Measurements from ENCODE around the gene KLHDC7B. TPM values are rescaled to one million over a fixed set of nuclear protein-coding genes. Genes with fewer than 3 reads are reported as not detected.

The KLHDC7B gene
- total RNA-seq, 4 donors from 2014 or later: 0.17 TPM; not detected in 3

DNA sequence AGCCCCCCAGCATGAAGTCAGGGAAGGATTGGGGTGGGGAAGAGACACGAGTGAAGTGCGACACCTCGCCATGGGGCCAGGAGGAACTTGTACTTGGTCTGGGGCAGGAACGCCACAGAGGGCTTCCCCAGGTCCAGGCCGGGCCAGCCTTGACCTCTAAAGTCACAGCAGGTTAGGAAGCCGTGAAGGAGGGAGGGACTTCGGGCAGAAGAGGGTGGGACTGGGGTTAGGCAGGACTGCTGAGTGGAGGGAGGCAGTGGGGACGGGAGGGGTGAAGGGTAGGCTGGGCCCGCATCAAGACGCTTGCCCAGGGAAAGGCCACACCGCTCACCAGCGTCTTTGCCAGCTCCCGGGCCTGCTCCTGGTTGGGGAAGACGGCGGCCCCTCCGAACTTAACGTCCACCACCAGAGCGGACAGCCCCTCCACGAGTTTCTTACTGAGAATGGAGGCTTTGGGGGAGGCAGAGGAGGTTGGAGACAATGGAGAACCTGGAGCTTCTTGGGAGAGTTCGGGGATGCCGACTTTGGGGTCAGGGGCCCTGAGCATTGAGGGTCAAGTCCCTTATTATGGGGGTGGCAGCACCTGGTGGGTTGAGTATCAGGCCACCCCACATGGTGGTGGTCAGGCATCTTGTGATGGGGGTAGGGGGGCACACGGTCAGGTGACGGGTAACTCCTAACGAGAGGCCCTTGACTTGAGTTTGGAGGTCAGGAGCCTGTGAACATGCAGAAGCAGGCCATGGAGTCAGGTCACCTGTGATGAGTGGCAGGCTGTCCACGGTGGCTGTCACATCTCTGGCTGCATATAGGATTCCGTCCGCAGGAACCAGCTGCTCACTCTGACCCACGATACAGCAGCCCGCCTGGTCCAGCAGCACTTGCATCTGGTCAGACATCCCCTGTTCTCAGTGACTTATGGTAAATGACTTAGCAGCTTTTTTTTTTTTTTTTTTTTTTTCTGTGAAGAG lies 18.6 kb upstream of the KLHDC7B start:
- TF ChIP-seq, protein P1, sequence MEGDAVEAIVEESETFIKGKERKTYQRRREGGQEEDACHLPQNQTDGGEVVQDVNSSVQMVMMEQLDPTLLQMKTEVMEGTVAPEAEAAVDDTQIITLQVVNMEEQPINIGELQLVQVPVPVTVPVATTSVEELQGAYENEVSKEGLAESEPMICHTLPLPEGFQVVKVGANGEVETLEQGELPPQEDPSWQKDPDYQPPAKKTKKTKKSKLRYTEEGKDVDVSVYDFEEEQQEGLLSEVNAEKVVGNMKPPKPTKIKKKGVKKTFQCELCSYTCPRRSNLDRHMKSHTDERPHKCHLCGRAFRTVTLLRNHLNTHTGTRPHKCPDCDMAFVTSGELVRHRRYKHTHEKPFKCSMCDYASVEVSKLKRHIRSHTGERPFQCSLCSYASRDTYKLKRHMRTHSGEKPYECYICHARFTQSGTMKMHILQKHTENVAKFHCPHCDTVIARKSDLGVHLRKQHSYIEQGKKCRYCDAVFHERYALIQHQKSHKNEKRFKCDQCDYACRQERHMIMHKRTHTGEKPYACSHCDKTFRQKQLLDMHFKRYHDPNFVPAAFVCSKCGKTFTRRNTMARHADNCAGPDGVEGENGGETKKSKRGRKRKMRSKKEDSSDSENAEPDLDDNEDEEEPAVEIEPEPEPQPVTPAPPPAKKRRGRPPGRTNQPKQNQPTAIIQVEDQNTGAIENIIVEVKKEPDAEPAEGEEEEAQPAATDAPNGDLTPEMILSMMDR (IDR thresholded peaks at IDR 0.05): no peak
- TF ChIP-seq EP300 (IDR thresholded peaks at IDR 0.05): no peak
- no peak for TF ChIP-seq POLR2A (IDR thresholded peaks at IDR 0.05; ENCODE audit: low read depth)
- peak in 1 of 2 donors; percentile 30 for TF ChIP-seq POLR2AphosphoS5 (IDR thresholded peaks at IDR 0.05)
- Histone ChIP-seq H3K27me3 (peaks cover 10 to 31% (median 19%) of the 10 kb centered on the region in 4 donors), H3K27ac (replicated peaks in 1 of 4) (peak overlapping the region; percentile 88 to 93 (median 90)), H3K4me3 (peak overlapping the region; percentile 64 to 75 (median 68)), H3K36me3 (peaks cover 14 to 21% (median 20%) of the 10 kb centered on the region in 4 donors), H3K9me3 (no peaks in the 10 kb centered on the region), H3K4me1 (peaks cover 39 to 78% (median 69%) of the 10 kb centered on the region in 4 donors)
- WGBS: 68% methylated on average over 25 of the region's 29 CpGs
- intact Hi-C loops (cut with DNase I): loop anchor here (5.0 kb wide), 1 partner anchor 55 kb away; the partner anchor contains the start of gene CHKB
- no peak for DNase-seq (ENCODE audit: extremely low spot score)

DNA sequence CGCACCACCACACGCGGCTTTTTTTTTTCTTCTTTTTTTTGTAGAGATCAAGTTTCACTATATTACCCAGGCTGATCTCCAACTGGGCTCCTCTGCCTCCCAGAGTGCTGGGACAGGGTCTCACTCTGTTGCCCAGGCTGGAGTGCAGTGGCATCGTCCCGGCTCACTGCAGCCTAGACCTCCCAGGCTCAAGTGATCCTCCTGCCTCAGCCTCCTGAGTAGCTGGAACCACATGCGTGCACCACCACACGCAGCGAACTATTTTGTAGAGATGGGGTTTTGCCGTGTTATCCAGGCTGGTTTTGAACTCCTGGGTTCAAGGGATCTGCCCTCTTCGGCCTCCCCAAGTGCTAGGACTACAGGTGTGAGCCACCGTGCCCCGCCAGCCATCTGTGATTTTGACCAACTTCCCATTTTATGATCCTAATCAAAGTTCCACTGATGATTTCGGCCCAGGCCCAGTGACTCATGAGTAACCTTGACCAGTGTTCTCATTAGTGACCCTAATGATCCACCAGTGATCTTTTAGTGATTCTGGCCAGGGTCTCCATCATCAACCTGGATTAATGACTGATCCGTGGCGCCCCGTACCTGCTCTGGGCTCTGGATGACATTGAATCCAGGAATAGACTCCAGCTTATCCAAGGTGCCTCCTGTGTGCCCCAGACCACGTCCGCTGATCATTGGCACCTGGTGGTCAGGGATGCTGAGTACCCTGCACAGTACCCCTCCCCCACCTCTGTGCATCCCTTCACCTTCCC lies 17.6 kb upstream of the KLHDC7B start:
- Histone ChIP-seq H3K27ac (replicated peaks in 1 of 4) (peak overlapping the region in 1 of 4 donors; percentile 93), H3K4me1 (peaks cover 45 to 87% (median 77%) of the 10 kb centered on the region in 4 donors), H3K27me3 (peaks cover 10 to 41% (median 27%) of the 10 kb centered on the region in 4 donors), H3K36me3 (peaks cover 7 to 11% (median 11%) of the 10 kb centered on the region in 4 donors), H3K4me3 (peak overlapping the region in 1 of 4 donors; percentile 72), H3K9me3 (no peaks in the 10 kb centered on the region)
- 96% methylated on average over 14 of the region's 18 CpGs for WGBS
- TF ChIP-seq POLR2AphosphoS5 (IDR thresholded peaks at IDR 0.05) (no peak), EP300 (IDR thresholded peaks at IDR 0.05) (no peak), POLR2A (IDR thresholded peaks at IDR 0.05; ENCODE audit: low read depth) (no peak)
- TF ChIP-seq, protein P1 (IDR thresholded peaks at IDR 0.05): no peak
- intact Hi-C loops (cut with DNase I): loop anchor here (5.0 kb wide), 1 partner anchor 54 kb away; the partner anchor contains the start of gene CHKB
- DNase-seq (ENCODE audit: extremely low spot score): no peak

DNA sequence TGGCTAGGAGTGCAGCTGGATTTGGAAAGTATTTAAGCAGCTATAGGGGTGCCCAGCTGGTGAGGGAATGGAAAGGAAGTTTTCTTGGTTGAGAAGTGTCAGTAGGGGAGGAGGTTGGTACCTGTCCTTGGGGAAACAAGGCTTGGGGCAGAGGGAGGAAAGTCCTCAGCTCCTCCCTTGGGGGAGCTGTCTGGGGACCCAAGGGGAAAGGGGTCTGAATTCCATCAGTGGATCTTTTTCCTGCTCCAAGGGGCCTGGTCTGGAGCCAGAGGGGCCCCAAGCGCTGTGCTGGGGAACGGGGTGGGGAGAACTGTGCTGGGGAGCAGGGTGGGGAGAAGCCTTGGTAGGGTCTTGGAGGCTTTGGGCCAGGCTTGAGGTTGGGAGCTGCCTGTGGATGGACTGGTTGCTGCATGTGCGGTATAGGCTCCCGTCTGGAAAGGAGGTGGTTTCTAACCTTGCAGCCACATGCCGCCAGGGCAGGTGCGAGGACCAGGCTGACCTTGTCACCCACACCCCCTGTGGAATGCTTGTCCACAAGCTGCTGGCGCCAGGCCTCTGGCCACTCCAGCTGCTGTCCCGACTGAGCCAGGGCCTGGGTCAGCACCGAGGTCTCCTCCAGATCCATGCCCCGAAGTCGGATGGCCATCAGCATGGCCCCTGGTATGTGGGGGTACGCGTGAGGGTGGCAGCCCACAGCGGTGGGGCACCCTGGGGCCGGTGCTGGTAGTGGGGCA lies 16.9 kb upstream of the KLHDC7B start:
- Histone ChIP-seq H3K36me3 (peaks cover 0 to 4% (median 3%) of the 10 kb centered on the region in 4 donors), H3K4me1 (peaks cover 45 to 83% (median 74%) of the 10 kb centered on the region in 4 donors), H3K4me3 (peak overlapping the region; percentile 62 to 72 (median 63)), H3K9me3 (no peaks in the 10 kb centered on the region), H3K27me3 (peaks cover 10 to 48% (median 33%) of the 10 kb centered on the region in 4 donors), H3K27ac (replicated peaks in 1 of 4) (peak overlapping the region; percentile 79 to 93 (median 88))
- intact Hi-C loops (cut with DNase I): loop anchor here (5.0 kb wide), 1 partner anchor 53 kb away; the partner anchor contains the start of gene CHKB
- TF ChIP-seq EP300 (IDR thresholded peaks at IDR 0.05): no peak
- TF ChIP-seq, protein P1 (IDR thresholded peaks at IDR 0.05): no peak
- no peak for TF ChIP-seq POLR2AphosphoS5 (IDR thresholded peaks at IDR 0.05)
- TF ChIP-seq POLR2A (IDR thresholded peaks at IDR 0.05; ENCODE audit: low read depth): no peak
- WGBS: 67% methylated on average over 15 of the region's 15 CpGs
- no peak for DNase-seq (ENCODE audit: extremely low spot score)

DNA sequence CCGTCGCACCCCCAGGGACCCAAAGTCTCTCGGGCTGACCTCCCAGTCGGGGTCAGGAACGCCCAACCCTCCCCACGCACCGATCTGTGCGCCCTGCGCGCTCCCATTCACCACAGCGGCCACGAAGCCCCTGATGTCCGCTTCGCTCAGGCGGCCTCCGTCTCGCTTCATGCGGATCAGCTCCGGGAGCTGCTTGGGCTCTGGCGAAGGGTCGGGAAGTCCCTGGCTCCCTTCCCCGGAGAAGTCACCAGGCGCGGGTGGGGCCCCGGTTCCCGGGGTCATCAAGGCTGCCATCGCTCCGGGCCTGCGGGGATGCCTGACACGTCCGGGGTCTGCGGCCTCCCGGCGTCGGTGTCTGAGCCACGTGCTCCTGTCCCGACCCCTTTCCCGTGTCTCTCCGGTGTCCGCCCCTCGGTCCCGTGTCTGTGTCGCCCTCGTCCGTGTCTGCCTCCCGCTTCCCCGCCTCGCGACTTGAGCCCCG lies 16.2 kb upstream of the KLHDC7B start:
- WGBS: no CpG with 5 or more reads among the region's 50 CpGs
- Histone ChIP-seq H3K27me3 (peaks cover 10 to 55% (median 37%) of the 10 kb centered on the region in 4 donors), H3K27ac (replicated peaks in 1 of 4) (peak overlapping the region; percentile 79 to 93 (median 88)), H3K36me3 (no peaks in the 10 kb centered on the region), H3K4me3 (peak overlapping the region; percentile 62 to 72 (median 63)), H3K4me1 (peaks cover 41 to 77% (median 68%) of the 10 kb centered on the region in 4 donors), H3K9me3 (no peaks in the 10 kb centered on the region)
- intact Hi-C loops (cut with DNase I): loop anchor here (5.0 kb wide), 1 partner anchor 53 kb away; the partner anchor contains the start of gene CHKB
- TF ChIP-seq POLR2AphosphoS5 (IDR thresholded peaks at IDR 0.05) (no peak), POLR2A (IDR thresholded peaks at IDR 0.05; ENCODE audit: low read depth) (no peak), EP300 (IDR thresholded peaks at IDR 0.05) (no peak)
- TF ChIP-seq, protein P1 (IDR thresholded peaks at IDR 0.05): no peak
- no peak for DNase-seq (ENCODE audit: extremely low spot score)
